Spleen (tissue), 11 donors: ENCODE data around the gene IFT81. TPM values are rescaled to one million over a fixed set of nuclear protein-coding genes. Genes with fewer than 3 reads are reported as not detected.

ENCODE experiments used
- DNase-seq: peaks from one replicate; pipeline ENCODE4 v3.0.0-alpha.2; 2020
- H3K27ac ChIP-seq, 8 donors: fragments of 200-600 bp; sonication (generic) in 7 of 8; 1 replicate in 4 of 8; 2 replicates in 4 of 8; pipeline versions ENCODE4 v1.5.0 to v1.8.0; 2016 to 2021; ENCODE audit warnings: inconsistent platforms in 4 of 8, mild to moderate bottlenecking in 4 of 8, moderate library complexity in 1 of 8
- H3K27me3 ChIP-seq, 7 donors: fragments of 200-600 bp; sonication (generic) in 6 of 7; replicated peaks in 1 of 7; 1 replicate in 4 of 7; 2 replicates in 3 of 7; pipeline versions ENCODE4 v1.5.0 to v1.8.0; 2016 to 2021; ENCODE audit warnings: inconsistent platforms in 3 of 7, mild to moderate bottlenecking in 1 of 7
- H3K36me3 ChIP-seq, 6 donors: fragments of 200-600 bp; sonication (generic) in 5 of 6; 1 replicate in 4 of 6; 2 replicates in 2 of 6; pipeline versions ENCODE4 v1.5.0 to v1.8.0; 2016 to 2021; ENCODE audit warnings: inconsistent platforms in 2 of 6
- H3K4me1 ChIP-seq, 6 donors: fragments of 200-600 bp; sonication (generic) in 5 of 6; 1 replicate in 3 of 6; 2 replicates in 3 of 6; pipeline versions ENCODE4 v1.5.0 to v1.8.0; 2016 to 2021; ENCODE audit warnings: inconsistent platforms in 3 of 6
- H3K4me3 ChIP-seq, 8 donors: fragments of 200-600 bp; sonication (generic) in 7 of 8; 1 replicate in 4 of 8; 2 replicates in 4 of 8; pipeline versions ENCODE4 v1.5.0 to v1.8.0; 2016 to 2021; ENCODE audit warnings: inconsistent platforms in 4 of 8, mild to moderate bottlenecking in 4 of 8, moderate library complexity in 2 of 8
- H3K9me3 ChIP-seq, 8 donors: fragments of 200-600 bp; sonication (generic) in 7 of 8; 1 replicate in 4 of 8; 2 replicates in 4 of 8; pipeline versions ENCODE4 v1.5.0 to v1.8.0; 2016 to 2021; ENCODE audit warnings: inconsistent platforms in 4 of 8
- CTCF ChIP-seq, 11 experiments: fragments of 200-600 bp in 7 of 11; fragments of 450-650 bp in 4 of 11; sonication (generic) in 4 of 11; IDR thresholded peaks in 8 of 11; conservative IDR thresholded peaks in 3 of 11; 1 replicate in 7 of 11; 2 replicates in 4 of 11; pipeline versions ENCODE4 v1.4.0 to v1.8.0; 2016 to 2021; ENCODE audit warnings: antibody characterized with exemption in 11 of 11, inconsistent platforms in 4 of 11, mild to moderate bottlenecking in 1 of 11
- POLR2A ChIP-seq, 3 donors: fragments of 450-650 bp; IDR thresholded peaks; one replicate each; pipeline ENCODE4 v1.5.1; 2017; ENCODE audit warnings: antibody characterized with exemption in 3 of 3, mild to moderate bottlenecking in 1 of 3
- POLR2AphosphoS5 ChIP-seq, 3 donors: sonication (generic); formaldehyde crosslinking; IDR thresholded peaks; one replicate each; pipeline ENCODE4 v1.5.1; 2017; ENCODE audit warnings: antibody characterized with exemption in 3 of 3
- WGBS, 5 donors: extraction: QIAGEN DNeasy Blood & Tissue Kit in 3 of 5; methylation state at CpG; one replicate each; pipeline versions ENCODE4 v1.1.5 to v1.1.7; 2013 to 2018; 5-methylcytosine and 5-hydroxymethylcytosine counted together
- intact Hi-C: fragments of 100-400 bp; cut with DNase I; formaldehyde crosslinking; loops from one replicate; pipeline ENCODE4 v1.15.0; 2023; ENCODE audit warnings: low total_unique reads
- polyA plus RNA-seq, 3 donors: library from polyadenylated mRNA; stranded (reverse); fragments of 200-250 nt; gene quantifications; one replicate each; pipeline ENCODE4 v1.2.1, GENCODE V29; 2013
- total RNA-seq, 7 donors: library from RNA; depleted of rRNA in 3 of 7; stranded (reverse); fragments of >200 nt in 3 of 7; fragmentation: NEBNext Ultra II Directional in 4 of 7; extraction: Animal tissue kit (Norgen Biotek cat#: 25700) in 4 of 7; gene quantifications; one replicate each; pipeline versions ENCODE4 v1.1.0 to v1.2.1, GENCODE V29; 2016 to 2021
- donor health status: healthy with polysubstance abuse.
- donor health status: DM: no; HTN: no; CAD: no; lungs with moderate emphysema.
- donor health status: DM: no; HTN: no; CAD: no.
- donor health status: Bipolar disorder and iron deficiency.
- donor health status: healthy.
- donor health status: DM: no; HTN: no; CAD: no.
- donor health status: DM: yes; HTN: yes; CAD: no.

The IFT81 gene
- total and polyA plus RNA-seq, 10 donors = 1.8 to 10.1 (median 5.2) TPM

GRCh38 chr12:110137786-110138185 is 13.6 kb downstream of the IFT81 start:
- Histone ChIP-seq H3K27ac (no peak overlapping the region), H3K4me1 (peaks cover 0 to 9% (median 0%) of the 10 kb centered on the region in 6 donors), H3K27me3 (no peaks in the 10 kb centered on the region), H3K9me3 (no peaks in the 10 kb centered on the region), H3K4me3 (no peak overlapping the region), H3K36me3 (peaks cover 0 to 31% (median 2%) of the 10 kb centered on the region in 6 donors)
- TF ChIP-seq POLR2A (IDR thresholded peaks at IDR 0.05) (no peak), POLR2AphosphoS5 (IDR thresholded peaks at IDR 0.05) (no peak), CTCF (IDR thresholded peaks at IDR 0.05 in 8 of 11, conservative IDR thresholded peaks at IDR 0.05 in 3 of 11) (no peak)
- WGBS, 5 donors = 86 to 97% (median 95%) methylated on average over 3 of the region's 3 CpGs
- intact Hi-C loops = no loop called here
- DNase-seq = no peak

GRCh38 chr12:110141389-110141788 is 17.2 kb downstream of the IFT81 start:
- intact Hi-C loops = no loop called here
- Histone ChIP-seq H3K27ac (peak overlapping the region in 1 of 8 donors; percentile 11), H3K4me3 (no peak overlapping the region), H3K27me3 (no peaks in the 10 kb centered on the region), H3K4me1 (no peaks in the 10 kb centered on the region), H3K9me3 (no peaks in the 10 kb centered on the region), H3K36me3 (peaks cover 0 to 23% (median 2%) of the 10 kb centered on the region in 6 donors)
- no peak for DNase-seq
- WGBS, 5 donors = 70 to 87% (median 71%) methylated on average over 6 of the region's 6 CpGs
- TF ChIP-seq CTCF (IDR thresholded peaks at IDR 0.05 in 8 of 11, conservative IDR thresholded peaks at IDR 0.05 in 3 of 11) (no peak), POLR2A (IDR thresholded peaks at IDR 0.05) (no peak)

GRCh38 chr12:110146986-110147385 is 22.8 kb downstream of the IFT81 start:
- Histone ChIP-seq H3K4me1 (peaks cover 0 to 10% (median 2%) of the 10 kb centered on the region in 6 donors), H3K9me3 (no peaks in the 10 kb centered on the region), H3K27me3 (no peaks in the 10 kb centered on the region), H3K27ac (no peak overlapping the region), H3K4me3 (no peak overlapping the region), H3K36me3 (peaks cover 0 to 7% (median 0%) of the 10 kb centered on the region in 6 donors)
- TF ChIP-seq POLR2A (IDR thresholded peaks at IDR 0.05) (no peak), CTCF (IDR thresholded peaks at IDR 0.05 in 8 of 11, conservative IDR thresholded peaks at IDR 0.05 in 3 of 11) (no peak), POLR2AphosphoS5 (IDR thresholded peaks at IDR 0.05) (no peak)
- 94 to 97% (median 96%) methylated on average over 2 of the region's 2 CpGs for whole genome bisulfite sequencing, 5 donors
- no peak for DNase-seq
- intact Hi-C loops = no loop called here

GRCh38 chr12:110149086-110149660 is 25.0 kb downstream of the IFT81 start:
- Histone ChIP-seq H3K9me3 (no peaks in the 10 kb centered on the region), H3K4me3 (no peak overlapping the region), H3K27me3 (no peaks in the 10 kb centered on the region), H3K36me3 (peaks cover 0 to 20% (median 0%) of the 10 kb centered on the region in 6 donors), H3K4me1 (peaks cover 0 to 10% (median 2%) of the 10 kb centered on the region in 6 donors), H3K27ac (peak overlapping the region in 2 of 8 donors; percentile 17 to 18)
- DNase-seq = peak; percentile 77
- intact Hi-C loops = no loop called here
- TF ChIP-seq POLR2AphosphoS5 (IDR thresholded peaks at IDR 0.05) = no peak
- TF ChIP-seq CTCF (IDR thresholded peaks at IDR 0.05 in 8 of 11, conservative IDR thresholded peaks at IDR 0.05 in 3 of 11) = no peak
- TF ChIP-seq POLR2A (IDR thresholded peaks at IDR 0.05) = no peak
- WGBS, 5 donors = 77 to 83% (median 83%) methylated on average over 10 of the region's 10 CpGs
